ENCODE results near the gene EVI5. TPM values are rescaled to one million over a fixed set of nuclear protein-coding genes. Genes with fewer than 3 reads are reported as not detected.
"Not testable (repeated sequence)": the region's sequence is repeated elsewhere in the genome, so short reads cannot be mapped to it uniquely, and the experiment has no call there.

Gene EVI5
- total and polyA plus RNA-seq, 2 donors: 8.2 to 104 TPM

- WGBS: 90% methylated on average over 5 of the region's 5 CpGs
- H3K4me3 ChIP-seq (ENCODE audit: low read depth, low read length); H3K36me3 ChIP-seq (ENCODE audit: insufficient read depth); H3K27ac ChIP-seq (ENCODE audit: low read depth); H3K4me1 ChIP-seq (ENCODE audit: insufficient read depth); DNase-seq (ENCODE audit: extremely low spot score): not testable (repeated sequence)
Measured at GRCh38 chr1:92584810-92585209, 200.1 kb downstream of the EVI5 start.

- no peak for DNase-seq (ENCODE audit: extremely low spot score)
- H3K36me3 ChIP-seq (ENCODE audit: insufficient read depth): no peaks in the 10 kb centered on the region
- 85% methylated on average over 7 of the region's 7 CpGs for WGBS
Measured at GRCh38 chr1:92583821-92584760, 200.8 kb downstream of the EVI5 start.

GRCh38 chr1:92577261-92577895 lies 207.5 kb downstream of the EVI5 start:
- no peak overlapping the region for H3K4me3 ChIP-seq (ENCODE audit: low read depth, low read length)
- H3K27ac ChIP-seq (ENCODE audit: low read depth): no peak overlapping the region
- H3K36me3 ChIP-seq (ENCODE audit: insufficient read depth): no peaks in the 10 kb centered on the region
- DNase-seq (ENCODE audit: extremely low spot score): no peak
- H3K4me1 ChIP-seq (ENCODE audit: insufficient read depth): no peaks in the 10 kb centered on the region
- WGBS: 45% methylated on average over 5 of the region's 5 CpGs

More at GRCh38 chr1:92583821-92584760, 200.8 kb downstream of the EVI5 start:
- Histone ChIP-seq H3K4me1 (ENCODE audit: insufficient read depth) (no peaks in the 10 kb centered on the region), H3K27ac (ENCODE audit: low read depth) (no peak overlapping the region), H3K4me3 (ENCODE audit: low read depth, low read length) (no peak overlapping the region)

GRCh38 chr1:92575123-92575522 lies 209.8 kb downstream of the EVI5 start:
- Histone ChIP-seq H3K4me1 (ENCODE audit: insufficient read depth) (no peaks in the 10 kb centered on the region), H3K27ac (ENCODE audit: low read depth) (no peak overlapping the region), H3K36me3 (ENCODE audit: insufficient read depth) (no peaks in the 10 kb centered on the region), H3K4me3 (ENCODE audit: low read depth, low read length) (no peak overlapping the region)
- 93% methylated on average over 3 of the region's 3 CpGs for WGBS
- no peak for DNase-seq (ENCODE audit: extremely low spot score)

- H3K27ac ChIP-seq (ENCODE audit: low read depth): no peak overlapping the region
- no peak overlapping the region for H3K4me3 ChIP-seq (ENCODE audit: low read depth, low read length)
- DNase-seq (ENCODE audit: extremely low spot score): no peak
- H3K4me1 ChIP-seq (ENCODE audit: insufficient read depth): no peaks in the 10 kb centered on the region
- no peaks in the 10 kb centered on the region for H3K36me3 ChIP-seq (ENCODE audit: insufficient read depth)
- 47% methylated on average over 2 of the region's 2 CpGs for WGBS
Measured at GRCh38 chr1:92572520-92572919, 212.4 kb downstream of the EVI5 start.

- Histone ChIP-seq H3K4me1 (ENCODE audit: insufficient read depth) (no peaks in the 10 kb centered on the region), H3K36me3 (ENCODE audit: insufficient read depth) (no peaks in the 10 kb centered on the region), H3K4me3 (ENCODE audit: low read depth, low read length) (no peak overlapping the region), H3K27ac (ENCODE audit: low read depth) (no peak overlapping the region)
- WGBS: 97% methylated on average over 2 of the region's 2 CpGs
- DNase-seq (ENCODE audit: extremely low spot score): no peak
Measured at GRCh38 chr1:92571578-92571977, 213.3 kb downstream of the EVI5 start.

GRCh38 chr1:92567211-92567868 lies 217.6 kb downstream of the EVI5 start:
- Histone ChIP-seq H3K27ac (ENCODE audit: low read depth) (no peak overlapping the region), H3K4me1 (ENCODE audit: insufficient read depth) (no peaks in the 10 kb centered on the region), H3K4me3 (ENCODE audit: low read depth, low read length) (no peak overlapping the region), H3K36me3 (ENCODE audit: insufficient read depth) (no peaks in the 10 kb centered on the region)
- DNase-seq (ENCODE audit: extremely low spot score): no peak
- WGBS: 98% methylated on average over 1 of the region's 1 CpG

GRCh38 chr1:92563457-92564216 lies 221.3 kb downstream of the EVI5 start:
- no peak for DNase-seq (ENCODE audit: extremely low spot score)
- Histone ChIP-seq H3K4me1 (ENCODE audit: insufficient read depth) (no peaks in the 10 kb centered on the region), H3K36me3 (ENCODE audit: insufficient read depth) (no peaks in the 10 kb centered on the region), H3K4me3 (ENCODE audit: low read depth, low read length) (no peak overlapping the region), H3K27ac (ENCODE audit: low read depth) (no peak overlapping the region)
- WGBS: 98% methylated on average over 6 of the region's 6 CpGs

GRCh38 chr1:92556350-92556749 lies 228.6 kb downstream of the EVI5 start:
- DNase-seq (ENCODE audit: extremely low spot score): no peak
- no peaks in the 10 kb centered on the region for H3K36me3 ChIP-seq (ENCODE audit: insufficient read depth)
- no peaks in the 10 kb centered on the region for H3K4me1 ChIP-seq (ENCODE audit: insufficient read depth)
- no peak overlapping the region for H3K27ac ChIP-seq (ENCODE audit: low read depth)
- H3K4me3 ChIP-seq (ENCODE audit: low read depth, low read length): no peak overlapping the region
- 85% methylated on average over 1 of the region's 1 CpG for WGBS

- H3K27ac ChIP-seq (ENCODE audit: low read depth): no peak overlapping the region
- WGBS: 96% methylated on average over 3 of the region's 3 CpGs
- H3K36me3 ChIP-seq (ENCODE audit: insufficient read depth): no peaks in the 10 kb centered on the region
- H3K4me3 ChIP-seq (ENCODE audit: low read depth, low read length): no peak overlapping the region
- no peaks in the 10 kb centered on the region for H3K4me1 ChIP-seq (ENCODE audit: insufficient read depth)
- no peak for DNase-seq (ENCODE audit: extremely low spot score)
Measured at GRCh38 chr1:92554216-92554615, 230.7 kb downstream of the EVI5 start.

GRCh38 chr1:92551916-92552315 lies 233.0 kb downstream of the EVI5 start:
- Histone ChIP-seq H3K27ac (ENCODE audit: low read depth) (no peak overlapping the region), H3K4me1 (ENCODE audit: insufficient read depth) (no peaks in the 10 kb centered on the region), H3K4me3 (ENCODE audit: low read depth, low read length) (no peak overlapping the region), H3K36me3 (ENCODE audit: insufficient read depth) (no peaks in the 10 kb centered on the region)
- 16% methylated on average over 1 of the region's 1 CpG for WGBS
- no peak for DNase-seq (ENCODE audit: extremely low spot score)

- 91% methylated on average over 2 of the region's 2 CpGs for WGBS
- Histone ChIP-seq H3K27ac (ENCODE audit: low read depth) (no peak overlapping the region), H3K4me3 (ENCODE audit: low read depth, low read length) (no peak overlapping the region), H3K4me1 (ENCODE audit: insufficient read depth) (no peaks in the 10 kb centered on the region), H3K36me3 (ENCODE audit: insufficient read depth) (no peaks in the 10 kb centered on the region)
- DNase-seq (ENCODE audit: extremely low spot score): no peak
Measured at GRCh38 chr1:92544756-92545165, 240.1 kb downstream of the EVI5 start.
